ENCODE measurements around the gene AHCTF1. TPM values are rescaled to one million over a fixed set of nuclear protein-coding genes. Genes with fewer than 3 reads are reported as not detected.

Gene AHCTF1
- total and polyA plus RNA-seq, 10 of the 15 experiments (the other 5 are each of a cell fraction or from before 2014, with no cell fraction given) = 3.4 to 45.5 (median 17.8) TPM

DNA sequence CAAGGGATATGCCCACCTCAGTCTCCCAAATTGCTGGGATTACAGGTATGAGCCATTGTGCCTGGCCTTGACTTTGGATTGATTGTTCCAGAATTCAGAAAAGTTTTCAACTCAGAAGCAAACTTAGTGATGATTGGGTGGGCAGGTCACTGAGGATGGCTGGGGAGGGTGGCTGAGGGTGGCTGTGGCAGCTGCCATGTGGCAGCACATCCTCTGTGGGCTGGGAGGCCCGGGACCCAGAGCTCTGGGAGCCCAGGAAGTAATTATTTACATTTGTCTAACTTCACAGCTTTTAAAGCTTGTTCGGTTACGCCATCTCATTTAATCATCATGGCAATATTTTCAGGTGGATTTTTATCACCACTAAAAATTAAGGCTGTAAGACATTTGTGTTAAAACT lies 131.4 kb downstream of the AHCTF1 start:
- POLR2A ChIA-PET = no interaction called here
- Histone ChIP-seq H3K79me2 (ENCODE audit: control insufficient read depth, insufficient read depth, low read length) (no peaks in the 10 kb centered on the region), H3K4me3 (no peak overlapping the region), H4K20me1 (ENCODE audit: control insufficient read depth, insufficient read depth) (no peaks in the 10 kb centered on the region), H3K4me2 (ENCODE audit: control insufficient read depth, insufficient read depth) (no peak overlapping the region), H3K9ac (ENCODE audit: control insufficient read depth, insufficient read depth, low read length) (no peak overlapping the region), H3K27me3 (replicated peaks in 1 of 2; ENCODE audit: control insufficient read depth in 2 of 2, insufficient read depth in 2 of 2, low read length in 1 of 2) (no peaks in the 10 kb centered on the region), H3K36me3 (ENCODE audit: control insufficient read depth in 2 of 2, insufficient read depth in 2 of 2, low read length in 1 of 2) (no peaks in the 10 kb centered on the region), H3K27ac (ENCODE audit: control insufficient read depth, insufficient read depth) (no peak overlapping the region), H3K4me1 (ENCODE audit: control insufficient read depth, insufficient read depth, low read length) (no peaks in the 10 kb centered on the region), H3K9me3 (replicated peaks; ENCODE audit: control insufficient read depth, insufficient read depth, low read length) (no peaks in the 10 kb centered on the region), H2AFZ (ENCODE audit: control insufficient read depth, low read depth, low read length) (no peak overlapping the region)
- ATAC-seq (no peak), DNase-seq (ENCODE audit: low read depth, low spot score) (no peak), FAIRE-seq (no peak)
- 29% methylated on average over 3 of the region's 3 CpGs for WGBS (ENCODE audit: insufficient coverage, insufficient replicate concordance, low lambda C conversion rate, missing lambda C conversion rate)
- no peak for TF ChIP-seq POLR2AphosphoS2 (IDR thresholded peaks at IDR 0.05; ENCODE audit: low read depth, low read length)
- TF ChIP-seq MYB (IDR thresholded peaks at IDR 0.05; ENCODE audit: borderline replicate concordance, low read depth, low read length) = no peak
- no peak for TF ChIP-seq JUNB (IDR thresholded peaks at IDR 0.05)
- no peak for TF ChIP-seq POU2F2 (IDR thresholded peaks at IDR 0.05; ENCODE audit: borderline replicate concordance, low read depth, low read length)
- TF ChIP-seq TARDBP (IDR thresholded peaks at IDR 0.05; ENCODE audit: borderline replicate concordance) = no peak
- TF ChIP-seq HDGF (IDR thresholded peaks at IDR 0.05) = no peak
- no peak for TF ChIP-seq RELA (IDR thresholded peaks at IDR 0.05; ENCODE audit: borderline replicate concordance, partially characterized antibody)
- TF ChIP-seq IKZF1 (conservative IDR thresholded peaks at IDR 0.05) = no peak
- TF ChIP-seq NR2F1 (conservative IDR thresholded peaks at IDR 0.05) = no peak
- TF ChIP-seq TCF3 (IDR thresholded peaks at IDR 0.05; ENCODE audit: borderline replicate concordance, insufficient read depth, low read depth, low read length) = no peak
- TF ChIP-seq SMAD1 (IDR thresholded peaks at IDR 0.05; ENCODE audit: low read depth, partially characterized antibody) = no peak
- TF ChIP-seq, protein P1, sequence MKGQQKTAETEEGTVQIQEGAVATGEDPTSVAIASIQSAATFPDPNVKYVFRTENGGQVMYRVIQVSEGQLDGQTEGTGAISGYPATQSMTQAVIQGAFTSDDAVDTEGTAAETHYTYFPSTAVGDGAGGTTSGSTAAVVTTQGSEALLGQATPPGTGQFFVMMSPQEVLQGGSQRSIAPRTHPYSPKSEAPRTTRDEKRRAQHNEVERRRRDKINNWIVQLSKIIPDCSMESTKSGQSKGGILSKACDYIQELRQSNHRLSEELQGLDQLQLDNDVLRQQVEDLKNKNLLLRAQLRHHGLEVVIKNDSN (IDR thresholded peaks at IDR 0.05; ENCODE audit: borderline replicate concordance, extremely low read length, insufficient read depth, low read depth, low read length) = no peak
- TF ChIP-seq, protein P2, sequence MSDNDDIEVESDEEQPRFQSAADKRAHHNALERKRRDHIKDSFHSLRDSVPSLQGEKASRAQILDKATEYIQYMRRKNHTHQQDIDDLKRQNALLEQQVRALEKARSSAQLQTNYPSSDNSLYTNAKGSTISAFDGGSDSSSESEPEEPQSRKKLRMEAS (IDR thresholded peaks at IDR 0.05; ENCODE audit: low read depth, low read length) = no peak
- no peak for TF ChIP-seq BHLHE40 (IDR thresholded peaks at IDR 0.05; ENCODE audit: borderline replicate concordance in 1 of 2, low read depth in 2 of 2, low read length in 1 of 2)
- TF ChIP-seq ATF7 (IDR thresholded peaks at IDR 0.05; ENCODE audit: low read depth) = no peak
- no peak for TF ChIP-seq IRF3 (IDR thresholded peaks at IDR 0.05)
- TF ChIP-seq RAD51 (IDR thresholded peaks at IDR 0.05) = no peak
- no peak for TF ChIP-seq SIX5 (IDR thresholded peaks at IDR 0.05; ENCODE audit: low read depth, low read length, severe bottlenecking)
- TF ChIP-seq, protein P3, sequence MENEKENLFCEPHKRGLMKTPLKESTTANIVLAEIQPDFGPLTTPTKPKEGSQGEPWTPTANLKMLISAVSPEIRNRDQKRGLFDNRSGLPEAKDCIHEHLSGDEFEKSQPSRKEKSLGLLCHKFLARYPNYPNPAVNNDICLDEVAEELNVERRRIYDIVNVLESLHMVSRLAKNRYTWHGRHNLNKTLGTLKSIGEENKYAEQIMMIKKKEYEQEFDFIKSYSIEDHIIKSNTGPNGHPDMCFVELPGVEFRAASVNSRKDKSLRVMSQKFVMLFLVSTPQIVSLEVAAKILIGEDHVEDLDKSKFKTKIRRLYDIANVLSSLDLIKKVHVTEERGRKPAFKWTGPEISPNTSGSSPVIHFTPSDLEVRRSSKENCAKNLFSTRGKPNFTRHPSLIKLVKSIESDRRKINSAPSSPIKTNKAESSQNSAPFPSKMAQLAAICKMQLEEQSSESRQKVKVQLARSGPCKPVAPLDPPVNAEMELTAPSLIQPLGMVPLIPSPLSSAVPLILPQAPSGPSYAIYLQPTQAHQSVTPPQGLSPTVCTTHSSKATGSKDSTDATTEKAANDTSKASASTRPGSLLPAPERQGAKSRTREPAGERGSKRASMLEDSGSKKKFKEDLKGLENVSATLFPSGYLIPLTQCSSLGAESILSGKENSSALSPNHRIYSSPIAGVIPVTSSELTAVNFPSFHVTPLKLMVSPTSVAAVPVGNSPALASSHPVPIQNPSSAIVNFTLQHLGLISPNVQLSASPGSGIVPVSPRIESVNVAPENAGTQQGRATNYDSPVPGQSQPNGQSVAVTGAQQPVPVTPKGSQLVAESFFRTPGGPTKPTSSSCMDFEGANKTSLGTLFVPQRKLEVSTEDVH (IDR thresholded peaks at IDR 0.05; ENCODE audit: low read depth, partially characterized antibody) = no peak
- intact Hi-C loops (cut with micrococcal nuclease; ENCODE audit: unreplicated experiment) = no loop called here
- SMC1A ChIA-PET (ENCODE audit: uncharacterized antibody, unreplicated experiment) = no interaction called here
- RAD21 ChIA-PET (ENCODE audit: unreplicated experiment) = no interaction called here
- in situ Hi-C loops (cut with MboI) = no loop called here
- CTCF ChIA-PET = no interaction called here
- BruUV-seq (replicated peaks) = no TSS peak
